NCI-H1417 treated with DMSO at 0.1 percent for 48 hours (cell line): ENCODE data around the gene GPHA2.

Experiments
- DNase-seq: peaks from one replicate; lab custom pipeline; 2025; lab: John Stamatoyannopoulos, UW

GPHA2 gene

DNA sequence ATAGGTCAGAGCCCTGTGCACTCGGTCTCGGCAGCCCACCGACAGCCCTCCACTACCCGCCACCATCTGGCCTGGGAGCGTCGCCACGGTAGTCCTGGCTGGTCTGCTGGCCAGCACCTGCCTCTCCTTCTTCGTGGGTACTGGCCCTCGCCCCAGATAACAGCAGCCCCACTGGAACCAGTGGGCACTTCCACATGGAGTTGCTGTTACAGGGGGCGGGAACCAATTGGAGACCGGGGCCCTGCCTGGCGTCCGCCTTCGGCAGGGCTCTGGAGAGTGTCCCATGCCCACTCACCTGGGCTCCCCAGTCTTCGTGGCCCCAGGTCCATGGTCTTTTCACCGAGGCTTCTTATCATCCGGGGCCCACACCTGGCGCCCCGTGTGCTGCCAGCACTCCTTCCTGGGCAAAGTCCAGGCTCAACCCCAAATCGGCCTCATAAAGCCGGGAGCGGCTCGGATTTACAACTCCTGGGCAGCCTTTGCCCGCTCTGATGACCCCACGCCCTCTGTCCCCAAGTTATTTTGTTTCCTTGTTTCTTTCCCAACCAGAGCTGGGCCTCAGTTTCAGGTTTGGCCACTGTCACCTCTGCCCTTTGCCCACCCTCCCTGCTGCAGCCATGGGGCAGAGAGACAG is 44.4 kb downstream of the GPHA2 start:
- DNase-seq, result no peak

DNA sequence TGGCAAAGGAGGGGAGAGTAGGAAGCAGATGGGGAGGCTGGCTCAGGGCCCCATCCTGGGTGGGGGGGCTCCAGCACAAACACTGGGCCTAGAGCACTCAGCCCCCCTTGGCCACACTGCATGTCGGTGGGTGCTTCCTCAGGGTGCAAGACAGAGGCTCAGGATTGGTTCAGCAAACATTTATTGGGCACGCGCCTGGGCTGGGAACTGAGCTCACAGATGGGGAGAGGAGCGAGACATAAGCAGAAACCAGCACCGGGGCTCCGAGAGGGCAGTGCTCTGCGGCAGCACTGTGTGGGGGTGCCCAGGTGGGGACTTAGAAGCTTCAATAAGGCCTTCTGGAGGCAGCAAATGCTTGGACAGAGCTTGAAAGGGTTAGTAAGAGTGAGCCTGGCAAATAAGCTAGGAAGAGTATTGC is 45.2 kb downstream of the GPHA2 start:
- DNase-seq, result no peak

DNA sequence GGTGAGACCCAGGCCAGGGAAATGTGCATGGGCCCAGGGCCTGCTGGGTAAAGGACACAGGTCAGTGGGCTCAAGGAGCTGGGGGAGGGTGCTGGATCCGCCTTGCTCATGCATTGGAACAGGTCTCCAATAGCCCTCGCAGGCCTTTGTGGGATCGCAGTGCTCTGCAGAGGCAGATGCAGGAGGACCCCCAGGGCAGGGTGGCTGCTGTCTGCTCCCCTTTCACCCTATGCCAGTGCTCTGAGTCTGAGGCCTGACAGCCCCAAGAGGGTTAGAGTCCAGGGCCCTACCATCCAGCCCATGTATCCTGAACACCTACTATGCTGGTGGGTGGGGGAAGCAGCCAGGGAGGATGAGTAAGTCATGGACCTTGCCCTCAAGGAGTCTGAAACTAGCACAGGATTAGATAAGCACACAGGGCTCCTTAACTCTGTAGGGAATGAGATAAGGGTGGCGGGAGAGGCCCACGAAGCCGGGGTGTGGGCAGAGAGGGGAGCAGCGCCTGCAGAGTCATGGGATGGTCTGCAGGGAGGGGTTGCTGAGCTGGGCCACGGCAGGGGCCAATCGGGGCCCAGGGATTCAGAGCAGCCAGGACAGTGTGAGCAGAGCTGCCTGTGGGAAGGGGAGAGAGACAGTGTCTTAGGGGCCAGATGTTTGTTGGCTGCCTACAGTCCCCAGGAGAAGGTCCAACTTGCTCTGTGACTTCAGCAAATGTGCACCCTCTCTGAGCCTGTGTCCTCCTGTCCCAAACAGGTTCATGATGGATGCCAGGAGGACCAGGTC is 46.8 kb downstream of the GPHA2 start:
- DNase-seq, result no peak

DNA sequence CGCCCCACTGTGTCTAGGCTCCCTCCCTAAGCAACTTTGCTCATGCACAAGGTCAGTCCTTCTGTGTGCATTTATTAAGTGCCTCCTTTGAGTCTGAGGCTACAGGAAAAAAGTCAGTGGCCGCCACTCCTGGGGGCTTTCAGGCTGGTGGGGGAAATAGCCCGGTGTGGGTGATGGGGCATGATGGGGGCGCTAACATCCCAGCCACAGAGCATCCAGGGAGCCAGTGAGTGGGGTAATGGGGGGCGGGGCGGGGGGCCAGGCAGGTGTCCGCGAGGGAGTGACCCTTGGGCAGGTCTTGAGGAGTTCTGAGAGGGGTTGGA is 47.3 kb downstream of the GPHA2 start:
- DNase-seq, result no peak

DNA sequence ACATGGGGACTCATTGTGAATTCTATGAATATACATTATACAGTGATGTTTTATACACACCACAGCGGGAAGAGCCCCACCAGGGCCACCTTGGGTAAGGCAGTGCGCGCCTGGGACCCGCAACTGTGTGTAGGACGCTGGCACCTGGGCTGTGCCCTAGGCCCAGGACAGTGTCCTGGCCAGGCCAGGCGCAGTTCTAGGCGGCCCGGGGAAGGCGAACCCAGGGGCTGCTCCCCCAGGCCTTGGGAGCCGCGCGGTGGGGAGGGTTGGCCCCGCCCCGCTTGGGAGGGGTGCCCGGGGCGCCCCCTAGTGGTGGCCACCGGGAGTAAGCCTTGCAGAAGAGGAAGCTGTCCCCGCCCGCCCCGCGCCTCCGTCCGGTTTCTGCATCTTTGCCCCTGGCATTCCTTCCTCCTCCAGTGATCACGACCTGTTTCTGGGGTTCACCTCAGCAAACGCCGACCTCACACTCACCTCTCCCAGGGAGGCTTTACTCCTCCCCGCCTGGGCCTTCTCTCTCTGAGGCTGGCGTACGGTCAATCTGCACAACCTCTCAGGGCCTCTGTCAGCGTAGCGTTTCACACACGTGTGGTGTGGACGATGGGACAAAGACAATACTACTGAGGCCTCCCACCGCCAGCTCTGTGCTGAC is 47.8 kb downstream of the GPHA2 start:
- DNase-seq, result no peak

DNA sequence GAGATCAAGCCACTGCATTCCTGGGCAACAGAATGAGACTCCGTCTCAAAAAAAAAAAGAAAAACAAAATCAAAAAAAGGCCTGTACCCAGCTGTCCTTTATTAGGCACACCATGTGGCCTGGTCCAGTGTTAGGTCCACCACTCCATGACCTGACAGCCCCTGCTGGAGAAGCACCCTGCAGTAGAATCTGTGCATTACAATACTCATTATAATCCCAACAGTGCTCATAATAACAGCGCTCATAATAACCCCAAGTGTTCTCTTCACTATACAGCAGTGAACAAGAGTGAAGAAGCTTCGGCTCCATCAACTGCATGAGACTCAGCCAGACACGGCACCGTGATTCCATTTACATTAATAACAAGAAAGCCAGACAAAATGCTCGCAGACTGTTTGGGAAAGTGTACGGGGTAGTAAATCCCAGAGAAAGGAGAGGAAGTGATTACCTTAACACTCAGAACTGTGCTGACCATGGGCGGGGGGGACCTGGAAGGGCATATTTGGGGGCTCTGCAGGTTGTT is 48.4 kb downstream of the GPHA2 start:
- no peak for DNase-seq

DNA sequence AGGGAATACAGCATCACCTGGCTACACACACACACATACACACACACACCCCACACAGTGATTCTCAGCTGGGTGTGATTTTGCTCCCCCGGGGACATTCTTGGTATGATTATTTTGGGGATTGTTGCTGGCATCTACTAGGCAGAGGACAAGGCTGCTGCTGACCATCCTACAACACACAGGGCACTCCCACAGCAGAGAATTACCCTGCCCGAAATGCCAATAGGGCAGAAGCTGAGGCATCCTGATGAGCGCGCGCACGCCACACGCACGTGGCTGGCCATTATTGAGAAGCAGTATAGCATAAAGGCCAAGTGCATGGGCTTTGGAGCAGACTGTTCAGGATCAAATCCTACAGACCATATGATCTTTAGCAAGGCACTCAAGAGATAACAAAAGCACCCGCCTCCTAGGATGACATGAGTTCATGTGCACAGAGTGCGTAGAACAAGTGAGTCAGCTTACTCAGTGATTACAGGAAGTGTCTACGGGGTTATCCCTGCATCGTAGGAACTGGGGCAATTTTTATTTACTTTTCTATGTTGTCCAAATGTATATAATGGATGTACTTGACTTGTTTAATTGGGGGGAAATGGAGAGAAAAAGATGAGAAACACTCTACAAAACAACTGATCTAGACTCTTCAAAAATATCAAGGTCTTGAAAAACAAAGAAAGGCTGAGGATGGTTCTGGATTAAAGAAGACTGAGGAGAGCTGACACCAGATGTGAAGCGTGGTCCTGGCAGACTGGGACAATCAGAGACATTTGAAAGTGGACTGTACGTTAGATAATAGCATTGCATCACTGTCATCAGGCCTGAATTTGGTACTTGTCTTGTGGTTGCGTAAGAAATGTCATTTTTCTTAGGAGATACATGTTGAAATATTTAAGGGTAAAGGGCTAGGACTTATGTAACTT is 50.1 kb downstream of the GPHA2 start:
- DNase-seq, result no peak
